GM13977 (cell line): ENCODE measurements around the gene CDH13.

ENCODE experiments used
- DNase-seq: peaks from one replicate; pipeline ENCODE4 v3.0.0; 2012; ENCODE audit warnings: low spot score
- in situ Hi-C: fragments of 300-500 bp; cut with MboI; formaldehyde crosslinking; loops from one replicate; pipeline ENCODE4 v1.12.0; 2022; ENCODE audit warnings: low sequenced_read_pairs, low pct_unique_long_range_greater_than_20kb, mixed read lengths, inconsistent platforms; ENCODE audit not compliant: unreplicated experiment
- TF ChIP-seq, protein P1 (sequence below): IDR thresholded peaks from 2 replicates; pipeline ENCODE4 v1.5.1; 2012; ENCODE audit warnings: mild to moderate bottlenecking, control low read depth; ENCODE audit not compliant: insufficient read depth; ENCODE audit errors: extremely low read depth, missing control alignments

CDH13 gene

GRCh38 chr16:82886146-82886545 lies 259.4 kb downstream of the CDH13 start:
- no peak for DNase-seq
- TF ChIP-seq, protein P1, sequence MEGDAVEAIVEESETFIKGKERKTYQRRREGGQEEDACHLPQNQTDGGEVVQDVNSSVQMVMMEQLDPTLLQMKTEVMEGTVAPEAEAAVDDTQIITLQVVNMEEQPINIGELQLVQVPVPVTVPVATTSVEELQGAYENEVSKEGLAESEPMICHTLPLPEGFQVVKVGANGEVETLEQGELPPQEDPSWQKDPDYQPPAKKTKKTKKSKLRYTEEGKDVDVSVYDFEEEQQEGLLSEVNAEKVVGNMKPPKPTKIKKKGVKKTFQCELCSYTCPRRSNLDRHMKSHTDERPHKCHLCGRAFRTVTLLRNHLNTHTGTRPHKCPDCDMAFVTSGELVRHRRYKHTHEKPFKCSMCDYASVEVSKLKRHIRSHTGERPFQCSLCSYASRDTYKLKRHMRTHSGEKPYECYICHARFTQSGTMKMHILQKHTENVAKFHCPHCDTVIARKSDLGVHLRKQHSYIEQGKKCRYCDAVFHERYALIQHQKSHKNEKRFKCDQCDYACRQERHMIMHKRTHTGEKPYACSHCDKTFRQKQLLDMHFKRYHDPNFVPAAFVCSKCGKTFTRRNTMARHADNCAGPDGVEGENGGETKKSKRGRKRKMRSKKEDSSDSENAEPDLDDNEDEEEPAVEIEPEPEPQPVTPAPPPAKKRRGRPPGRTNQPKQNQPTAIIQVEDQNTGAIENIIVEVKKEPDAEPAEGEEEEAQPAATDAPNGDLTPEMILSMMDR = no peak
- in situ Hi-C loops = no loop called here

DNA sequence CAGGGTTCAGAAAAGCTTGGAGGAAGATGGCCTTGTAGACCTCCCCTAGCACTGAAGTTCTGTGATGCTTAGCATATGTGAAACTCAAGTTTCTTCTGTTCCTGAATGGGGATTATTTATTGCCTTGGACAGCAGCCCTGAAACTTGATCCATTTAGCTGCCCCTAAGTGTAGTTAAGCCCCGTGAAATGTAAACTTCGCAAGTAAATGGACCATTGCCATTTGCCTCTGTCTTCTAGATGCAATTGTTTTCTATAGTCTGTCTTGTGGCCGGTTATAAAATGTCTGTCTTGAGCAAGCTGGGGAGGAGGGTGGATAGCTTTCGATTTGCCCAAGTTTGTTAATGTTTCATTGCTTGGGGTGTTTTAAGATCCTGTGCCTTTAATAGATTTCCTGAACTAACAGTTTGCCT lies 261.8 kb downstream of the CDH13 start:
- in situ Hi-C loops = no loop called here
- TF ChIP-seq, protein P1 = no peak
- DNase-seq = no peak

- in situ Hi-C loops = no loop called here
- no peak for DNase-seq
- TF ChIP-seq, protein P1 = no peak
Observed at GRCh38 chr16:82891424-82891823, 264.7 kb downstream of the CDH13 start.

- TF ChIP-seq, protein P1 = no peak
- in situ Hi-C loops = no loop called here
- no peak for DNase-seq
Observed at GRCh38 chr16:82891918-82892317, 265.1 kb downstream of the CDH13 start.

DNA sequence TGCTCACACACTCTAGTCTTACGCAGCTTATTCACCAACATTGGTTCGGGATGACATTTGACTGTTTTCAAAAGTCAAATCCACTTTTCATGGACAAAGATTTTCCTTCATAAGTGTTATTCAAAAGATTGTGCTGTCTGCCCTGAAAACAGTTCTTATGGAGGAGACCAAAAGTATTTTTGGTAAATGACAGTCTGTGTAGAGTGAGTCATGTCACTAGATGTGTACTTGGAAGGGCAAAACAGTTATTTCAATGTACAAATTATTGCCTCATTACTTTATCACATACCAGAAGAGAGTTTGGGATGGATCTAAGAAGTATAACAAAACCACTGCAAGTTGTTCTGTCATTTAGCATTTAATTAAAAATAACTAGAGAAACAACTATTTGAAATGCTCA lies 265.6 kb downstream of the CDH13 start:
- in situ Hi-C loops = no loop called here
- no peak for DNase-seq
- TF ChIP-seq, protein P1 = no peak

- no peak for DNase-seq
- TF ChIP-seq, protein P1 = no peak
- in situ Hi-C loops = no loop called here
Observed at GRCh38 chr16:82895843-82896242, 269.1 kb downstream of the CDH13 start.

DNA sequence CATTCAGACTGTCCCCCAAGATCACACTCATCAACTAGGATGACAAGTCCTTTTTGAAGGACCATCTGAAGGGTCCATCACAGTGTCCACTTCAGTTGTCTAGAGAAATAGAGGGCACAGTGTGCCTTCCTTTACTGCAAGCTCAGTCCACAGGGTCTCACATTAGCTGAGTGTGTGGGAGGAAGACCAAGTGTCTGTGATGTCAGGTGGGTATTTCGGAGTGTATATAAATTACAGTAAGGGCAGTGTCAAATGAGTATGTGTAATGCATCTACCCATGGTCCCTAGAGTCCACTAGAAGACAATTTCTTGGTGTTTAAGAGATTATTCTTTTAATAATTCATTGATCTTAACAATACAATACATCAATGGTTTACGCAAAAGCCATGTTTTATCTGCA lies 272.2 kb downstream of the CDH13 start:
- in situ Hi-C loops = no loop called here
- DNase-seq = no peak
- TF ChIP-seq, protein P1 = no peak
